ENCODE results near the gene HS6ST1. TPM values are rescaled to one million over a fixed set of nuclear protein-coding genes. Genes with fewer than 3 reads are reported as not detected.
A peak's percentile ranks its signal among the peaks of the same experiment; 100 is the strongest.

Gene HS6ST1, protein sequence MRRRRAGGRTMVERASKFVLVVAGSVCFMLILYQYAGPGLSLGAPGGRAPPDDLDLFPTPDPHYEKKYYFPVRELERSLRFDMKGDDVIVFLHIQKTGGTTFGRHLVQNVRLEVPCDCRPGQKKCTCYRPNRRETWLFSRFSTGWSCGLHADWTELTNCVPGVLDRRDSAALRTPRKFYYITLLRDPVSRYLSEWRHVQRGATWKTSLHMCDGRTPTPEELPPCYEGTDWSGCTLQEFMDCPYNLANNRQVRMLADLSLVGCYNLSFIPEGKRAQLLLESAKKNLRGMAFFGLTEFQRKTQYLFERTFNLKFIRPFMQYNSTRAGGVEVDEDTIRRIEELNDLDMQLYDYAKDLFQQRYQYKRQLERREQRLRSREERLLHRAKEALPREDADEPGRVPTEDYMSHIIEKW
- total RNA-seq: 10 to 100 TPM; 37.0 to 66.5 TPM
- 100 to 1,000 TPM; 103 to 110 TPM for polyA plus RNA-seq (ENCODE audit: insufficient read length in 2 of 2)
- long read RNA-seq, donor 1, transcript HS6ST1-201 (2 exons, 3,932 nt): major isoform, 37 of 42 reads
- long read RNA-seq, donor 1, partial matches to known transcripts: 5 of 42 reads
- long read RNA-seq, donor 1, other reads (novel, unspliced or antisense): 0 of 42 reads
- long read RNA-seq, donor 2, transcript HS6ST1-201 (2 exons, 3,932 nt): major isoform, 6 of 6 reads
- long read RNA-seq, donor 2, partial matches to known transcripts: 0 of 6 reads
- long read RNA-seq, donor 2, other reads (novel, unspliced or antisense): 0 of 6 reads
- long read RNA-seq, donor 3, transcript HS6ST1-201 (2 exons, 3,932 nt): major isoform, 11 of 11 reads
- long read RNA-seq, donor 3, partial matches to known transcripts: 0 of 11 reads
- long read RNA-seq, donor 3, other reads (novel, unspliced or antisense): 0 of 11 reads
- long read RNA-seq, donor 4, transcript HS6ST1-201 (2 exons, 3,932 nt): major isoform, 7 of 7 reads
- long read RNA-seq, donor 4, partial matches to known transcripts: 0 of 7 reads
- long read RNA-seq, donor 4, other reads (novel, unspliced or antisense): 0 of 7 reads

DNA sequence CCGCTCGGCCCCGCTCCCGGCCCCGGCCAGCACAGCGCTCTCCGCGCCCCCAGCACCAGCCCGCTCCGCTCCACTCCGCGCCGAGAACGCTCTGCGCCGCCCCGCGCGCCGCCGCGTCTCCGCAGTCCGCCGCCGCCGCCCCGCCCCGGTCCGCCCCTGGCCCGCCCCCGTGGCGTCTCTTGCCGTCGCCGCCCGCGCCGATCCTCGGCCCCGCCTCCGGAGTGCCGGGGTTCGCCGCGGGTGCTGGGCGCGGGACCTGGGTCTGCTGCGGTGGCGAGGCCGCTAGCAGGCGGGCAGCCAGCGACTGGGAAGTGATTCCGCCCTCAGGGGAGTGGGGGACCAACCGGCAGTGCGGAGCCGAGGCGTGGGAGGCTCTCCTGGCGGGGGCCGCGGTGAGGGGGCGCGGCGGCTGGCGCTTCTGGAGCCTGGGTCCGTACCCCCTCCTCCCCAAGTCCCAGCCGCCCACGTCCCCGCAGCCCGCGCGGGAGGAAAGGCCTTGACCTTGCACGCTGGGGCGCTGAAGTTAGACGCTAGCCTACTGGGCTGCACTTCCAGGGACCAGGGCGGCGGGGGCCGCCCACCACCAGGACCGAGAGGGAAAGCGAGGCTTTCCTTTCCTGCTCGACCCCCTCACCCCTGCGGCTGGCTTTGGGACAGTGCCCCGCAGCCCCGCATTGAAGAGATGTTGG, at the start of gene HS6ST1:
TSS of gene HS6ST1 (minus strand) at position 93 of the 689 bp plus-strand sequence. CDS start 305 bp downstream, outside the sequence.
- peaks cover 73% of the 10 kb centered on the region for H3K4me1 ChIP-seq (ENCODE audit: control insufficient read depth, insufficient read depth, low read length)
- WGBS (ENCODE audit: insufficient coverage): under 1% methylated on average over 80 of the region's 84 CpGs

DNA sequence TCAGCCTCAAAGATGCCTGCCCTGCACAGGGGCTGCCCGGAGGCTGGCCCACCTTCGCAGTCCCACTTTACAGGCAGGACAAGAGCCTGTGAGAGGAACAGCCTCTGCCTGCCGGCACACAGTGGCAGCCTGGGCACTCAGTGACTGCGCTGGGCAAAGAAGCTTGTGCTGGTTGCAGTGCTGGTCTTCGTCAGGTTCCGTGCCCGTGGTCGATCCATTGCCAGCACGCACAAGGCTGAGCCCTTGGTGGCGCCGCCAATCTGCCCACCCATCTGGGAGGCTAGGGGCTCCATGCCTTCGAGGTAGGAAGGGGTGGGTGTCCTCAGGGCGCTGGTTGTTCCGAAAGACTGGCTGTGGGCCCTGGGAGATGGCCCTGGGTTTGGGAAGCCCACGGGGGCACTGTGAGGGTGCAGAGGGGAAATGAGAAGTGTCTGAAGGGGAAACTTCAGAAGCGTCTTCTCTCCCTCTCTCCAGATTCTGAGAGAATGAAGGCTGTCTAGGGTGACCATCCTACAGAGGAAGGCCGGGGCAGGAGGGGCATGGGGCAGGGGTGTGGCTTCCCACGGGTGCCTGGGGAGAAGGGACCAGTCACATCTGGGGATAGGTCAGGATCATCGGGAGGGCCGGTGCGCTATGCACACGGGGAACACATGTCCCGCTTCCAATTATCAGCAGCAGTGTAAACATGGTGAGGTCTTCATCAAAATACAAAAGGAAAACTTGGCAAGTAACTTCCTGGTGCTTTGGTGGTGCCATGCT, 49.1 kb upstream of the HS6ST1 start:
- Histone ChIP-seq H3K27me3 (ENCODE audit: control insufficient read depth, insufficient read depth, low read length) (no peaks in the 10 kb centered on the region), H3K4me1 (ENCODE audit: control insufficient read depth, insufficient read depth, low read length) (peaks cover 70% of the 10 kb centered on the region), H3K4me3 (ENCODE audit: low read depth, low read length) (no peak overlapping the region), H3K9me3 (ENCODE audit: control insufficient read depth, insufficient read depth, low read length) (no peaks in the 10 kb centered on the region), H3K27ac (ENCODE audit: low read depth, low read length) (no peak overlapping the region), H3K36me3 (ENCODE audit: control insufficient read depth, insufficient read depth, low read length) (no peaks in the 10 kb centered on the region)
- WGBS (ENCODE audit: insufficient coverage): 87% methylated on average over 14 of the region's 23 CpGs
- DNase-seq (ENCODE audit: low read depth in 4 of 6, low spot score in 6 of 6): no peak

More for the DNA sequence above, at the start of gene HS6ST1:
- Histone ChIP-seq H3K27ac (ENCODE audit: low read depth, low read length) (no peak within 1 kb of the TSS), H3K9me3 (ENCODE audit: control insufficient read depth, insufficient read depth, low read length) (no peaks in the 10 kb centered on the region), H3K27me3 (ENCODE audit: control insufficient read depth, insufficient read depth, low read length) (no peaks in the 10 kb centered on the region), H3K4me3 (ENCODE audit: low read depth, low read length) (peak within 1 kb of the TSS; percentile 78), H3K36me3 (ENCODE audit: control insufficient read depth, insufficient read depth, low read length) (peaks cover 36% of the 10 kb centered on the region)
- DNase-seq (ENCODE audit: low read depth in 4 of 6, low spot score in 6 of 6): peak in 5 of 6 donors; percentile 78 to 97 (median 86)

DNA sequence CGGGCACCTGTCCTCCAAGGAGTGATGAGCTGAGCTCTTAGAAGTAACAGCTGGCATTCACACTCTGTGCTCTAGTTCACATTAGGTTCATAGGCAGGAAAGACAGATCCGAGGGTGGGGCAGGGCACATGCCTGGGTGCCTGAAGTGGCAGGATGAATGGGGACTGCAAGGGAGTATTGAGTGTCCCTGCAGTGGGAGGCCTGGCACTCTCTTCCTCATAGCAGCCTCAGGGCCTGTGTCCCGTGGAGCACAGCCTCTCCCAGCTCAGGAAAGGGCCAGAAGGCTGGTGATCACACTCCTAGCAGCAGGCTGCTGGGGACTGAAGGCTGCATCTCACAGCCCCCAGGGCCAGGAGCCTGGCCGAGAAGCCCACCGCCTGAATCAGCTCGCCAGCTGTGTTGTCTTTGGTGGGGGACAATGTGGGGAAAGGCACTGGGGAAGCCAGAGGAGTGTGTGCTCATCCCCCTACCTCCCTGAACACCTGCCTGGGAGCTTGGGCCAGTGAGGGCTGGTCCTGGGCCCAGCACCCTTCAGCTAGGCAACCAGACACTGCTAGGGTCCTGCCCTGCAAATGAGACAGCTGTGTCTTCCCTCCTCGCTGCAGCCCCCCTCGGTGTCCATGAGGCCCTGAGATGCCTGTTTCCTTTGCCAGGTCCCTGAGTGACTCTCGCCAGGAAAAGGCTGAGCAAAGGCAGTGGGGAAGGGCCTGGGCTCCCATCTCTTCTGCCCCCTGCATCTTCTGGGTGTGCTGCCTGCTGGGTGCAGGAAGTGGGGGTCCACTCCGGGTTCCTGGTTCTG, 48.2 kb upstream of the HS6ST1 start:
- Histone ChIP-seq H3K36me3 (ENCODE audit: control insufficient read depth, insufficient read depth, low read length) (no peaks in the 10 kb centered on the region), H3K9me3 (ENCODE audit: control insufficient read depth, insufficient read depth, low read length) (no peaks in the 10 kb centered on the region), H3K27me3 (ENCODE audit: control insufficient read depth, insufficient read depth, low read length) (no peaks in the 10 kb centered on the region), H3K4me3 (ENCODE audit: low read depth, low read length) (no peak overlapping the region), H3K4me1 (ENCODE audit: control insufficient read depth, insufficient read depth, low read length) (peaks cover 70% of the 10 kb centered on the region), H3K27ac (ENCODE audit: low read depth, low read length) (no peak overlapping the region)
- WGBS (ENCODE audit: insufficient coverage): 48% methylated on average over 7 of the region's 10 CpGs
- DNase-seq (ENCODE audit: low read depth in 4 of 6, low spot score in 6 of 6): no peak

DNA sequence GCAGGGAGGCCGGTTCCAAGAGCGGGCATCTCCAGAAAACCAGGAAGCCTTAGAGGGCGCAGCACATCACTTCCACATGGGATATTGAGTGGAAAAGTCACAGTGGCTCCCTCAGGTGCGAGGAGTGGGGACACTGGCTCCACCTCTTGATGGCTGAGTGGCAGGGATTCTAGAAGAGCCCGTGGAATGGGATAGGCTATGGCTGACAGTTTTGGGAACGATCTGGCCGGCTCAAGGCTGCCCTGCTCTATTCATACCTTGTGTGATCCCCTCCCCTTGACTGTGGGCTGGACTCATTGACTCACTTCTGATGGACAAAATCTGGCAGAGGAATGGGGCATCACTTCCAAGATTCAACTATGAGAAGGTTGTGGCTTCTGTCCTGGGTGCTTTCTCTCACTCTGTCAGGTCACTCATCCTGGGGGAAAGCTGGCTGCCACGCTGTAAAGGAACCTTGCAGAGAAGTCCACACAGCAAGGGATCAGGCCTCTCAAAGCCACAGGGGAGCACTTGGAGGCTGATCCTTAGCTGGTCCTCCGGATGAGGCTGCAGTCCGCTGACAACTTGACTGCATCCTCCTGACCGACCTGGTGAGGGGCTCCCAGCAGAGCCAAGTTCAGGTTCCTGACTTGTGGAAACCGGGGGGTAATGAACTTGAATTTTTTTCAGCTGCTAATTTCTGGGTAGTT, 46.7 kb upstream of the HS6ST1 start:
- Histone ChIP-seq H3K4me1 (ENCODE audit: control insufficient read depth, insufficient read depth, low read length) (peaks cover 58% of the 10 kb centered on the region), H3K4me3 (ENCODE audit: low read depth, low read length) (no peak overlapping the region)
- WGBS (ENCODE audit: insufficient coverage): 95% methylated on average over 12 of the region's 12 CpGs

DNA sequence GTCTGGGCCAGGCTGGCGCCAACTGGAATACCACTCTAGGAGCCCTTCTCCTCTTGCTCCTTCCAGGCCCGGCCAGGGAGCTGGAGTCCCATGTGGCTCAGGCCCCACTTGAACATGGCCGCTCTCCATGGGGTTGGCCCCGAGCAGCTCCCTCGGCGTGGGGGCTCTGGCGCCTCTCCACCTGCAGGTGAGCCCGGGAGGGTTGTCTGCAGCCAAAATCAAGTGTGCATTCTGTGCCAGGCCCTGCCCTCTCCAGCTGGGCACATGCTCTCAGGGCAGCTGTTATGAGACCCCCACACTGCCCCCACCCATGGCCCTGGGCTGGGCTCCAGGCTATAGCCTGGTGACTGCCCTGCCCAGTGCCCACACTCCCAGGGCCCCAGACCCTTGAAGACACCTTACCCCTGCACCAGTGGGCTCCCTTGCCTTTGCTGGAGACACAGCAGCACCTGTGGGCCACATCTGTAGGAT, 45.8 kb upstream of the HS6ST1 start:
- H3K27ac ChIP-seq (ENCODE audit: low read depth, low read length): no peak overlapping the region
- no peaks in the 10 kb centered on the region for H3K36me3 ChIP-seq (ENCODE audit: control insufficient read depth, insufficient read depth, low read length)
- H3K27me3 ChIP-seq (ENCODE audit: control insufficient read depth, insufficient read depth, low read length): no peaks in the 10 kb centered on the region
- H3K4me1 ChIP-seq (ENCODE audit: control insufficient read depth, insufficient read depth, low read length): peaks cover 49% of the 10 kb centered on the region
- no peak for DNase-seq (ENCODE audit: low read depth in 4 of 6, low spot score in 6 of 6)
- 89% methylated on average over 8 of the region's 8 CpGs for WGBS (ENCODE audit: insufficient coverage)
- no peak overlapping the region for H3K4me3 ChIP-seq (ENCODE audit: low read depth, low read length)
- no peaks in the 10 kb centered on the region for H3K9me3 ChIP-seq (ENCODE audit: control insufficient read depth, insufficient read depth, low read length)

More for the DNA sequence above, 46.7 kb upstream of the HS6ST1 start:
- no peak for DNase-seq (ENCODE audit: low read depth in 4 of 6, low spot score in 6 of 6)
- no peaks in the 10 kb centered on the region for H3K9me3 ChIP-seq (ENCODE audit: control insufficient read depth, insufficient read depth, low read length)
- no peaks in the 10 kb centered on the region for H3K27me3 ChIP-seq (ENCODE audit: control insufficient read depth, insufficient read depth, low read length)
- no peak overlapping the region for H3K27ac ChIP-seq (ENCODE audit: low read depth, low read length)
- H3K36me3 ChIP-seq (ENCODE audit: control insufficient read depth, insufficient read depth, low read length): no peaks in the 10 kb centered on the region

DNA sequence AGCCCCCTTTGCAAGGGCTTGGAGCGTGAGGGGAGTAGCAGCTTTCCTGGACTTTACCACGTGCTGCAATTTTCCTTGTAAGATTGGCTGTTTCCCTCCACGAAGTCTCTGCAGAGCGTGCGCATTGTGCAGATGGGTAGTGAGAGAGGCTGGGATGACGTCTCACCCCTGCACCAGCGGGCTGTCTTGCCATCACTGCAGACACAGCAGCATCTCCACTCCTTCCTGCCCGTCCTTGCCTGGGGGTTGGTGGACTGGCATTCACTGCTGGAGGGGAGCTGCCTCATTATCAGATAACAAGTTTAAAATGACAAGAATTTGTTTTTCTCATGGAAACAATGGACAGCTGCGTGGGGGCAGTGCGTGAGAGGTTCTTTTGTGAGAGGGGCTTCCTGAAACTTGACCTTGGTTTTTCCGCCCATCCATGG, 45.3 kb upstream of the HS6ST1 start:
- Histone ChIP-seq H3K4me3 (ENCODE audit: low read depth, low read length) (no peak overlapping the region), H3K4me1 (ENCODE audit: control insufficient read depth, insufficient read depth, low read length) (peaks cover 44% of the 10 kb centered on the region), H3K27me3 (ENCODE audit: control insufficient read depth, insufficient read depth, low read length) (no peaks in the 10 kb centered on the region), H3K36me3 (ENCODE audit: control insufficient read depth, insufficient read depth, low read length) (no peaks in the 10 kb centered on the region), H3K9me3 (ENCODE audit: control insufficient read depth, insufficient read depth, low read length) (no peaks in the 10 kb centered on the region), H3K27ac (ENCODE audit: low read depth, low read length) (no peak overlapping the region)
- 100% methylated on average over 1 of the region's 11 CpGs for WGBS (ENCODE audit: insufficient coverage)
- peak in 1 of 6 donors; percentile 64 for DNase-seq (ENCODE audit: low read depth in 4 of 6, low spot score in 6 of 6)

DNA sequence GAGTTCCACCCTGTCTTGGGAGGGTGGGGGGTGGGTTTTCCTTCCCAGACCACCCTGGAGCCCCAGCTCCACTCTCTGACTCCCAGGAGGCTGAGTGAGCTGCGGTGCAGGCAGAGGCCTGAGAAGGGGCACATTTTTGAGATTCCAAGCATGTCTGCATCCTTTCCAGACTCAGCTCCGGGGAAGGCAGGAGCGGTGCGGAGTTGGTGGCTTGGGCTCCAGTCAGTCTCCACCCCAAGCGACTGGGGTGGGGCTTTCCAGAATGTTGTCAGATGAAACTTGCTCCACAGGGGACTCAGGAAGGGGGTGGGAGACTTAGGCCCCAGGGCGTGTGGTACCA, 44.2 kb upstream of the HS6ST1 start:
- H3K4me3 ChIP-seq (ENCODE audit: low read depth, low read length): no peak overlapping the region
- peak in 2 of 6 donors; percentile 37 to 61 for DNase-seq (ENCODE audit: low read depth in 4 of 6, low spot score in 6 of 6)
- H3K36me3 ChIP-seq (ENCODE audit: control insufficient read depth, insufficient read depth, low read length): no peaks in the 10 kb centered on the region
- no peaks in the 10 kb centered on the region for H3K27me3 ChIP-seq (ENCODE audit: control insufficient read depth, insufficient read depth, low read length)
- WGBS (ENCODE audit: insufficient coverage): 44% methylated on average over 6 of the region's 6 CpGs
- peaks cover 33% of the 10 kb centered on the region for H3K4me1 ChIP-seq (ENCODE audit: control insufficient read depth, insufficient read depth, low read length)
- no peak overlapping the region for H3K27ac ChIP-seq (ENCODE audit: low read depth, low read length)
- no peaks in the 10 kb centered on the region for H3K9me3 ChIP-seq (ENCODE audit: control insufficient read depth, insufficient read depth, low read length)
